Endothelial cell of hepatic sinusoid (primary cell): Measurements from ENCODE around the gene SMCO2.

Experiments
- in situ Hi-C: cut with HindIII; loops from 2 replicates; pipeline ENCODE4 v1.10.0; 2017; ENCODE audit warnings: low sequenced_read_pairs

The SMCO2 gene

DNA sequence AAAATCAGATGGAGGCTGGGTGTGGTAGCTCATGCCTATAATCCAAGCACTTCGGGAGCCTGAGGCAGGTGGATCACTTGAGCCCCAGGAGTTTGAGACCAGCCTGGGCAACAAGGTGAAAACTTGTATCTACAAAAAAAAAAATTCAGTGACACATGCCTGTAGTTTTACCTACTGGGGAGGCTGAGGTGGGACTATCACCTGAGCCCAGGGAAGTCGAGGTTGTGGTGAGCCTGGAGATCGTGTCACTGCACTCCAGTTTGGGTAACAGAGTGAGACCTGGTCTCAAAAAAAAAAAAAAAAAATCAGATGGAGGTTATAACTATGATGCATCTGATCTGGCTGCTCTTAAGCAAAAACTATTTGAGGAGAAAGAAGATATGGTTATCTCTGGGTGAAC is 50.9 kb downstream of the SMCO2 start:
- in situ Hi-C loops: no loop called here

DNA sequence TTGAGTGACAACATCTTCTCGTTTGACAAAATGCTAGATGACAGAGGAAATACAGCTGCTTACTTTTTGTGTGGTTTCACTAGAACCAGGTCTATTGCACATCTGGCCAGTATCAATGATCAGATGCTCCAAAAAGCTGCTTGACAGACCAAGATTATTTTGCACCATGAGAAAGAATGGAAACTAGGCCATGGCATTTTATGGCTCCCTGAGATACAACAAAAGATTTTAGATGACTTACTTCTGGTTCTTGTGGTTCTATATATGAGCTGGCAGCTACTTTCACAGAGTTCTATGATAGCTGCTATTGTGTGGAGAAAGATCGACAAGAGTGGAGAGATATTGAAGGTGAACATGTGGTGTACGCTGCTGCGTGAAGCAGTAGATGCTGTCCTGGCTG is 51.6 kb downstream of the SMCO2 start:
- in situ Hi-C loops: no loop called here

DNA sequence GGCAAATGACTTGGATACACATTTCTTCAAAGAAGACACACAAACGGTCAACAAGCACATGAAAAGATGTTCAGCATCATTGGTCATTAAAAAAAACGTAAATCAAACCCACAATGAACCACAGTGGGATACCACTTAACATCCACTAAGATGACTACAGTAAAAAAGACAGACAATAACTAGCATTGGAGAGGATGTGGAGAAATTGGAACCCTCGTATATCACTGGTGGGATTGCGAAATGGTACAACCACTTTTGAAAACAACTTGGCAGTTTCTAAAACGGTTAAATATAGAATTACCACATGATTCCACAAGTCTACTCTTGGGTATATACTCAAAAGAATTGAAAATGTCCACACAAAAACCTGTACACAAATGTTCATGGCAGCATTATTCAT is 52.2 kb downstream of the SMCO2 start:
- in situ Hi-C loops: no loop called here

- in situ Hi-C loops: no loop called here
These were observed 52.8 kb downstream of the SMCO2 start for GRCh38 chr12:27499377-27499776.

DNA sequence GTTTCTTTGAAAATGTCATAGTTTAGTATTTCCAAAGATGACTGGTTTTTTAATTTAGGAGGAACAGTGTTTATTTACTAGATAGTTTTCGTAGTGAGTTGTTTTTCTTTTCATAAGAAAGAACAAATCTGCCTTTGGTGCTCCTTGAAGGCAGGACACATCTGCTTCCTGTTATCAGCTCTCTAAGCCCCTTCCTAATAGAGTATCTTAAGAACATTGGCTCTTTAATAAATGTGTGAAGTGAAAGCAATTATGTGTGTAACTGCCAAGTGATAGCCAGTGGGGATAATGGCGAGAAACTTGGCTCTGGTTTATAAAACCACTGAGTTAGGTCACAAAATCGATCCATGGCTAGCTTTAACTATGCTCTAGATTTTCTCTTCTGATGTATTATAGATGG is 54.0 kb downstream of the SMCO2 start:
- in situ Hi-C loops: no loop called here

- in situ Hi-C loops: no loop called here
These were observed 55.5 kb downstream of the SMCO2 start for GRCh38 chr12:27502021-27502435.

DNA sequence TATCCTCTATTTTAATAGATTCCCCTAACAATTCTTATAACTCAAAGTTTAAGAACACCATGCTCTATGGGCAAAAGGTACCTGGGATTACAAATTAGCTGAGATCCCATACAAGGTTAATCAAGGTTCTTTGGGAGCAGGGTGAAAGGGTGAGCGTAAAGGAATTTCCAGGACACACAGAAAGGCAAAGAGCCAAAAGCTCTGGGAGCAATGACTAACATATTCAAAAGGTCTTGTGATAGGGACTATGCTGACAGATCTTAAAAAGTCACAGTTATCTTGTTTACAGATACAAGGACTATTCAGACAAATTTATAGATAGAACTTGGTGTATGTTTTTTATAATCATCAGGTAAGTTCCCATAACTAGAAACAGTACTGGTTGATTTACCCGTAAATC is 58.0 kb downstream of the SMCO2 start:
- in situ Hi-C loops: no loop called here

DNA sequence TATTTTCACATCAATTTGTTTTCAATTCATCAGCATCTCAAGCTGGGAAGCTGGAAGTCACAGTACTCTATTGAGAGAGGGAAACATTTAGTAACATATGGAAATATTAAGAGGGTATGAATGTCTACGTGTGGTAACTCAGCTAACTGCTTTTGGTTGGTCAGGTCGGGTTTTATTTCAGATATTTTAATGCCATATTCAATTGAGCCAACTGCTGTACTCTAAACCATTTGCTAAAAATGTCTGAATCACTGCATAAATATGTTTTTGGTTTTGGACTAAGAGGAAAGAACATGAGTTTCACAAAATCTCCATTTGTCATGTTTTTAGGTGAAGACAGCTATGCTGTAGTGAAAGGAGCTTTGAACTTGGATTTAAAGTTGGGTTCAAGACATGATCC is 58.6 kb downstream of the SMCO2 start:
- in situ Hi-C loops: loop anchor here (5.0 kb wide), 1 partner anchor 53 kb away; no protein-coding TSS in a partner anchor

- in situ Hi-C loops: loop anchor here (5.0 kb wide), 1 partner anchor 53 kb away; no protein-coding TSS in a partner anchor
These were observed 59.2 kb downstream of the SMCO2 start for GRCh38 chr12:27505761-27506160.

DNA sequence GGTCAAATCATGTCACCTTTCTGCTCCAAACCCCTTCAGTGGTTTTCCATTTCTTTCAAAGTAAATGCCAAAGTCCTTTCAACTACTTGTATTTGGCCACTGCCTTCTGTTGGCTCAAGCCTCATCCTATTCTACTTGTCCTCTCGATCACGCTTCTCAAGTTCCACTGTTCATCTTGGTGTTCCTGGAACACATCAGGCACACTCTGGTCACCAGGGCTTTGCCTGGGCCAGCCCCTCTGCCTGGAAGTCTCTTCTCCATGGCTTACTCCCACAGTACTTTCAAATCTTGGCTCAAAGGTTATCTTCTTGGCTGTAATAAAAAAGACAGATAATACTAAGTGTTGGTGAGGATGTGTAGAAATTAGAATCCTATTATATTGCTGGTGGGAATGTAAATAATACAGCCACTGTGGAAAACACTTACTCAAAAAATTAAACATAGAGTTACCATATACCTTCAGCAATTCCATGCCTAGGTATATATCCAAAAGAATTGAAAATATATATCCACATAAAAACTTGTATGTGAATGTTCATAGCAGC is 60.2 kb downstream of the SMCO2 start:
- in situ Hi-C loops: loop anchor here (5.0 kb wide), 1 partner anchor 54 kb away; no protein-coding TSS in a partner anchor

DNA sequence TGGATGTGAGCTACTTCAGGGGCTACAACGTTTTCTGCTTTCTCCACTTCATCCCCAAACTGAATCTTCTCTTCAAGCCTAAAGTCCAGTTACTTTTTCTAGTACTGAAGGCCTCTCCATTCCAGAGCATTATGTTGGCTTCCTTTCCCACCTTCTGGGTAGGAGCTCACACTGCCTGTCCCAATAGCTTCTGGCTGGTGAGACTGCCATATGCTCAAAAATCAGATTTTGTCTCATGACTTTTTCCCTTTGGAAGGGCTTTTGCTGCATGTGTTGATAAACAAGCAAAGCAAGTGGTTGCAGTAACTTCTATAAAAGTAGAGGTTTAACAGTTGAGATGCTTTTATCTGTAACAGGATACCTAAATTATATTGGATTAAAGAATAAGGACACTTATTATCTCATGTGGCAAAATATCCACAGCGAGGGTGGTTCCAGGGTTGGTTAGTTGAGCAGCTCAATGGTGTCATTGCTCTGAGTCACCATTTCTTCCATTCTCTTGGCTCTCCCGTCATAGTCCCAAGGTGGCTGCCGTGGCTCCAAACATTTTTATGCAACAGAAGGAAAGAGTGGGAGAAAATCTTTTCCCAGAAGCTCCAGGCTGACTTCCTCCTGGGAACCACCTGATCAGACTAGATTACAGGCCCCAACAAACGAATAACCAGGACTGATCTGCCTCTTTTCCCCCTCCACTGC is 62.3 kb downstream of the SMCO2 start:
- in situ Hi-C loops: loop anchor here (5.0 kb wide), 1 partner anchor 57 kb away; no protein-coding TSS in a partner anchor

- in situ Hi-C loops: loop anchor here (10.0 kb wide), 1 partner anchor 76 kb away; no protein-coding TSS in a partner anchor
These were observed 64.6 kb downstream of the SMCO2 start for GRCh38 chr12:27511031-27511722.

- in situ Hi-C loops: loop anchor here (10.0 kb wide), 1 partner anchor 77 kb away; no protein-coding TSS in a partner anchor
These were observed 65.1 kb downstream of the SMCO2 start for GRCh38 chr12:27511723-27512045.

DNA sequence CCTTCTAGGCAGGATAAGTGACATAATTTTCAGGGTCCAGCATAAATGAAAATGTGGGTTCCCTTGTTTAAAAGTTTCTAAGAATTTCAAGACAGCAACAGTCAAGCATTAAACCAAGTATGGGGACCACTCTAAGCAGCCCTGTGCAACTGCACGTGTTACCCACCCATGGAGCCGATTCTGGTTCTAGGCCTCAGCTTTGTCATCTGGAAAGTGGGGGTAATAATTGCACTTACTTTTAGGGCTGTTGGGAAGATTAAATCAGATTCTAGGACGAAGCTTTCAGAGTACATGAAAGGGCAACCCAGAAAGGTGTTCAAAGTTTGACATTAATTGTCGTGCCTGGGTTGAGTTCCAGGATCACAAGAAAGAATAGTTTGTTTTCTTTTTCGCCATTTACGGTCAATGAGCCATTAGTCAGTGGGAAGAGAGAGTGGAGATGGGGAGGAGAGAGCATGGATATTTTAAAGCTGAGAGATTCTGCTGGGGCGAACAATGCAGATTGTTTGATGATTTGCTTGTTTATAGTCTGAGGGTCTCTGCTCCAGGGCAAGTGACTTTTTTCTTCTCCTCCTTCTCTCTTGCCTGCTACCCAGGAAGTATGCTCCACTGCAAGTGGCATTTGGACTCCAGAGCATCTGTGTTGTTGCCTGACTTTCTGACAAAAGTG is 66.8 kb downstream of the SMCO2 start:
- in situ Hi-C loops: loop anchor here (10.0 kb wide), 1 partner anchor 78 kb away; no protein-coding TSS in a partner anchor

DNA sequence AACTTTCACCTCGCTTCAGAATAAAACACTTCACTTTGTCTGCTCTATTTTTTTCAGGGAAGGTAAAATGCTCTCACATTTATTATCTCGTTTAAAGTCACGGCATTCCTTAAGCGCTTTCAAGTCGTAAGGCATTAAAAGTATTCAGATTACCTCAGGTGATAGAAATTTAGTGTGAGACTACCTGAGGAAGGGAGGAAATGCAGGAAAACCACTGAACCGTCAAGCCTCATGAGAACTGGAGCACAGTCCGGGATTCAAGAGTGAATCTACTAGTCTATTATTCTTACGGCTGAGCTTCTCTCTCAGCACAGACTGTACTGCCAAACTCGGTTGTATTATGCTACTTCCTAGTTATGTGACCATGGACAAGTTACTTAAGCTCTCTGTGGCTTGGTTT is 69.1 kb downstream of the SMCO2 start:
- in situ Hi-C loops: loop anchor here (10.0 kb wide), 1 partner anchor 81 kb away; no protein-coding TSS in a partner anchor

DNA sequence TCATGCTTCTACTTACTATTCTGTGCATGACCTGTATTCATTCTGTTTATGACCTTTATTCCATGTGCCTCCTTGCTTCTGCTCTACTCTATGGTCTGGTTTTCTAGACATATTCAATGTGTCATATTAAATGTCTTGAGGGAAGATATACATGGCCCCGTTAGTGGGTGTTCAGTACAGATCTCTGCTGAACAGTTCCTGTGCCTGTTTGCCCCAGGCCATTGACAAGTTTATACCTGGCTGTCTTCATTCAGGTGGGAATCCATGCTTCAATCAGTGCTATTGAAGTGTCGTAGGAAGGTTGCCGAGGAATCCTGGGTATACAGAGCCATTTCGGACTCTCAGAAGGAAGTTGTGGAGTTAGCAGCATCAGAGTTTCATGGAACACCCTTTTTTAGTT is 70.1 kb downstream of the SMCO2 start:
- in situ Hi-C loops: loop anchor here (10.0 kb wide), 1 partner anchor 82 kb away; no protein-coding TSS in a partner anchor

- in situ Hi-C loops: loop anchor here (10.0 kb wide), 1 partner anchor 83 kb away; no protein-coding TSS in a partner anchor
These were observed 71.0 kb downstream of the SMCO2 start for GRCh38 chr12:27517546-27517945.

DNA sequence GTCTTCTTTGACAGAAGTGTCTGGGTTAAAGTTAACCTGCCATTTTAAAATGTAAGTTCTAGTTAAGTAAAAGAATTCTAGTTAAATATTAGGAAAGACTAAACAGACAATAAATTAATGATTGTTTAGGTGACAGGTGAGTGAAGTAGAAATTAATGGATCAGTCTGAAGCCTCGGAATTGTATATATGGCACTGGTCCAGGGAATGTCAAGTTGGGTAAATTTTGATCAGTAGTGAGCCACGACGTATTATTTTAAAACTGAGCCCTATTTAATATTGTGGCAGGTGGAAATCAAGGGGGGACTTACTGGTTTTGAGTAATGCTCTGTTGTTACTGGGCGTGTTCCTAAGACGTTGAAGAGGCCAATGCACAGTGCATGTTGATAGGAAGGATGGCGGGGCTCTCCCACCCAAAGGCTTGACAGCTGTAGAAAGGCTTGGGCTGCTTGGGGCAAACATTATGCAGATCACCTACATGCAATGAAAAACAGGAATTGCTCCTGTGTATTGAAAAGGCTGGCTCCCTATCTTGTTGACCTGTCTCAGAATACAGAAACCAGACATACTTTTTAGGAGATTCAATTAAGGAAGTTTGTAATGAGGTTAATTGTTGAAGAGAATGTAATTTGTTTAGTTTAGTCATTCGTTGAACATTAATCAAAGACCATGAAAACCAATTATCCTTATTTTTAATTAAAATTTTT is 71.6 kb downstream of the SMCO2 start:
- in situ Hi-C loops: loop anchor here (10.0 kb wide), 1 partner anchor 83 kb away; no protein-coding TSS in a partner anchor

DNA sequence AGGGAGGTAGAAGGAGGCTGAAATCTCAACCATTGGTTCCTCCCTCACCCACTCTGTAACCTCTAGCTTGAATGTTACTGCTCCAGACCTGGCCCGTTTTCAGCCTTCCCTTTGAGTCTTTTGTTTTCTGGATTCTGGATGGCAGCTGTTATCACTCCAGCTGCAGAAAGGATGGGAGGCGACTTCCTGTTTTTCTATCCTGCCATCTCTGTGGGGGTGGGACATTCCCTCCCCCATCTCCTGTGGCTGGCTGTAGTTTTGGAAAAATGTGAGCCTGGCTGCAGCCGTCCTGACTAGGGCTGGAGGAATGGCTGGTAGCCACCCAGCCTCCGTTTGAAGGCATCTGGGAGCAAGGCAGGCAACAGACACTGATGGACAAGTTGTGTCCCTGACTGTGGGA is 74.5 kb downstream of the SMCO2 start:
- in situ Hi-C loops: no loop called here

- in situ Hi-C loops: no loop called here
These were observed 75.4 kb downstream of the SMCO2 start for GRCh38 chr12:27521981-27522380.

DNA sequence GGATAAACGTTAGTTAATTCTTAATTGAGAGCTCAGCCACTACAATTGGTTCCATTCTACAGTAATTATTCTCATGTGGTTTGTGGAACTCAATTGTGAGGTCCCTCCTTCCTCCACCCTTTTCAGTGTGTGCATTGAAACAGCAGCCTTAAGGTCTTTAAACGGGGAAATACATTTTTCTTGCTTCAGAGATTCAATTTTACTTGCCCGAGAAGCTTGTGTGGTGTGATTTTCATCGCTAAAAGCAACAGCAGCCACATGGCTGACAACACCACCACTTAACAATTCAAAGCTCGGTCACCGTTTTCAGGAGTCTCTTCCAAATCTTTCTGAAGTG is 76.7 kb downstream of the SMCO2 start:
- in situ Hi-C loops: no loop called here
